ENCODE data around the gene RAPGEF3. TPM values are rescaled to one million over a fixed set of nuclear protein-coding genes. Genes with fewer than 3 reads are reported as not detected.

Gene RAPGEF3
- 1 to 10 TPM; 1.5 to 1.6 TPM for total RNA-seq

- Mint-ChIP-seq H3K27me3 (ENCODE audit: low read depth) (no peaks in the 10 kb centered on the region), H3K4me1 (ENCODE audit: low read depth) (peaks cover 24% of the 10 kb centered on the region), H3K4me3 (peak within 1 kb of the TSS; percentile 65), H3K27ac (no peak within 1 kb of the TSS), H3K9me3 (no peaks in the 10 kb centered on the region), H3K36me3 (ENCODE audit: low read depth) (no peaks in the 10 kb centered on the region)
- CTCF ChIA-PET = interaction anchor here (0.7 to 11.6 kb wide), 13 partner anchors 9 to 79 kb away, joined by 3 to 287 read pairs (median 6); no protein-coding TSS in a partner anchor
- intact Hi-C loops (cut with micrococcal nuclease) = loop anchor here (1.0 to 10.0 kb wide), 5 partner anchors 16 to 1426 kb away; partner anchors contain the start of genes RPAP3 and TUBA1A
- DNase-seq = peak; percentile 86
Observed at GRCh38 chr12:47758834-47759690, at the start of gene RAPGEF3. Gene RAPGEF3, minus strand, starts transcription at chr12:47758880. Its CDS starts 324 bp downstream, at chr12:47758556.

- H3K4me1 Mint-ChIP-seq (ENCODE audit: low read depth) = peaks cover 90% of the 10 kb centered on the region
- H3K27me3 Mint-ChIP-seq (ENCODE audit: low read depth) = no peaks in the 10 kb centered on the region
- intact Hi-C loops (cut with micrococcal nuclease) = loop anchor here (1.0 to 2.0 kb wide), 7 partner anchors 9 to 1597 kb away; partner anchors contain the start of gene SLC48A1
- H3K27ac Mint-ChIP-seq = peak overlapping the region; percentile 98
- DNase-seq = peak; percentile 97
- peaks cover 56% of the 10 kb centered on the region for H3K36me3 Mint-ChIP-seq (ENCODE audit: low read depth)
- CTCF ChIA-PET = interaction anchor here (0.6 to 27.8 kb wide), 21 partner anchors 9 to 93 kb away, joined by 3 to 848 read pairs (median 5); partner anchors contain the start of gene HDAC7
- peak overlapping the region; percentile 71 for H3K4me3 Mint-ChIP-seq
- H3K9me3 Mint-ChIP-seq = no peaks in the 10 kb centered on the region
Observed at GRCh38 chr12:47808050-47808449, 49.4 kb upstream of the RAPGEF3 start.

GRCh38 chr12:47807338-47807737, 48.7 kb upstream of the RAPGEF3 start:
- intact Hi-C loops (cut with micrococcal nuclease) = no loop called here
- Mint-ChIP-seq H3K27ac (peak overlapping the region; percentile 98), H3K4me1 (ENCODE audit: low read depth) (peaks cover 95% of the 10 kb centered on the region), H3K36me3 (ENCODE audit: low read depth) (peaks cover 53% of the 10 kb centered on the region), H3K27me3 (ENCODE audit: low read depth) (no peaks in the 10 kb centered on the region), H3K9me3 (no peaks in the 10 kb centered on the region), H3K4me3 (peak overlapping the region; percentile 71)
- no peak for DNase-seq
- CTCF ChIA-PET = interaction anchor here (0.6 to 27.8 kb wide), 20 partner anchors 9 to 92 kb away, joined by 3 to 848 read pairs (median 5); no protein-coding TSS in a partner anchor

GRCh38 chr12:47805417-47805816, 46.7 kb upstream of the RAPGEF3 start:
- no peaks in the 10 kb centered on the region for H3K27me3 Mint-ChIP-seq (ENCODE audit: low read depth)
- H3K4me3 Mint-ChIP-seq = peak overlapping the region; percentile 36
- peaks cover 95% of the 10 kb centered on the region for H3K4me1 Mint-ChIP-seq (ENCODE audit: low read depth)
- H3K27ac Mint-ChIP-seq = peak overlapping the region; percentile 98
- H3K9me3 Mint-ChIP-seq = no peaks in the 10 kb centered on the region
- intact Hi-C loops (cut with micrococcal nuclease) = no loop called here
- CTCF ChIA-PET = interaction anchor here (1.7 to 27.8 kb wide), 3 partner anchors 12 to 29 kb away, joined by 6 to 848 read pairs (median 46); no protein-coding TSS in a partner anchor
- H3K36me3 Mint-ChIP-seq (ENCODE audit: low read depth) = peaks cover 44% of the 10 kb centered on the region
- no peak for DNase-seq

- peak overlapping the region; percentile 19 for H3K4me3 Mint-ChIP-seq
- peaks cover 42% of the 10 kb centered on the region for H3K36me3 Mint-ChIP-seq (ENCODE audit: low read depth)
- peaks cover 97% of the 10 kb centered on the region for H3K4me1 Mint-ChIP-seq (ENCODE audit: low read depth)
- no peaks in the 10 kb centered on the region for H3K27me3 Mint-ChIP-seq (ENCODE audit: low read depth)
- intact Hi-C loops (cut with micrococcal nuclease) = no loop called here
- no peaks in the 10 kb centered on the region for H3K9me3 Mint-ChIP-seq
- peak overlapping the region; percentile 98 for H3K27ac Mint-ChIP-seq
- no peak for DNase-seq
- CTCF ChIA-PET = interaction anchor here (0.6 to 27.8 kb wide), 9 partner anchors 8 to 145 kb away, joined by 3 to 848 read pairs (median 4); partner anchors contain the start of gene SLC48A1
Observed at GRCh38 chr12:47804171-47804570, 45.5 kb upstream of the RAPGEF3 start.

- Mint-ChIP-seq H3K27me3 (ENCODE audit: low read depth) (no peaks in the 10 kb centered on the region), H3K4me3 (peak overlapping the region; percentile 19), H3K9me3 (no peaks in the 10 kb centered on the region), H3K36me3 (ENCODE audit: low read depth) (peaks cover 44% of the 10 kb centered on the region), H3K27ac (peak overlapping the region; percentile 98), H3K4me1 (ENCODE audit: low read depth) (peaks cover 94% of the 10 kb centered on the region)
- intact Hi-C loops (cut with micrococcal nuclease) = loop anchor here (2.0 kb wide), 1 partner anchor 13 kb away; no protein-coding TSS in a partner anchor
- DNase-seq = peak; percentile 60
- CTCF ChIA-PET = interaction anchor here (1.4 to 27.8 kb wide), 5 partner anchors 9 to 60 kb away, joined by 4 to 848 read pairs (median 20); no protein-coding TSS in a partner anchor
Observed at GRCh38 chr12:47803191-47803875, 44.7 kb upstream of the RAPGEF3 start.

GRCh38 chr12:47802312-47802711, 43.6 kb upstream of the RAPGEF3 start:
- Mint-ChIP-seq H3K36me3 (ENCODE audit: low read depth) (peaks cover 41% of the 10 kb centered on the region), H3K4me3 (peak overlapping the region; percentile 22), H3K27me3 (ENCODE audit: low read depth) (no peaks in the 10 kb centered on the region), H3K4me1 (ENCODE audit: low read depth) (peaks cover 86% of the 10 kb centered on the region), H3K9me3 (no peaks in the 10 kb centered on the region), H3K27ac (peak overlapping the region; percentile 98)
- intact Hi-C loops (cut with micrococcal nuclease) = loop anchor here (2.0 kb wide), 1 partner anchor 14 kb away; no protein-coding TSS in a partner anchor
- CTCF ChIA-PET = interaction anchor here (0.7 to 27.8 kb wide), 12 partner anchors 10 to 87 kb away, joined by 3 to 848 read pairs (median 6); no protein-coding TSS in a partner anchor
- DNase-seq = peak; percentile 49

GRCh38 chr12:47801904-47802246, 43.2 kb upstream of the RAPGEF3 start:
- no peak for DNase-seq
- Mint-ChIP-seq H3K27ac (peak overlapping the region; percentile 98), H3K36me3 (ENCODE audit: low read depth) (peaks cover 39% of the 10 kb centered on the region), H3K9me3 (no peaks in the 10 kb centered on the region), H3K4me3 (no peak overlapping the region), H3K4me1 (ENCODE audit: low read depth) (peaks cover 82% of the 10 kb centered on the region), H3K27me3 (ENCODE audit: low read depth) (no peaks in the 10 kb centered on the region)
- CTCF ChIA-PET = interaction anchor here (0.7 to 27.8 kb wide), 12 partner anchors 10 to 162 kb away, joined by 3 to 848 read pairs (median 6); partner anchors contain the start of gene TMEM106C
- intact Hi-C loops (cut with micrococcal nuclease) = loop anchor here (1.0 to 2.0 kb wide), 2 partner anchors 15 to 35 kb away; no protein-coding TSS in a partner anchor

- no peaks in the 10 kb centered on the region for H3K9me3 Mint-ChIP-seq
- no peaks in the 10 kb centered on the region for H3K27me3 Mint-ChIP-seq (ENCODE audit: low read depth)
- H3K36me3 Mint-ChIP-seq (ENCODE audit: low read depth) = peaks cover 37% of the 10 kb centered on the region
- CTCF ChIA-PET = interaction anchor here (0.6 to 27.8 kb wide), 10 partner anchors 16 to 162 kb away, joined by 3 to 848 read pairs (median 8); partner anchors contain the start of gene TMEM106C
- no peak for DNase-seq
- H3K4me3 Mint-ChIP-seq = no peak overlapping the region
- H3K4me1 Mint-ChIP-seq (ENCODE audit: low read depth) = peaks cover 76% of the 10 kb centered on the region
- peak overlapping the region; percentile 76 for H3K27ac Mint-ChIP-seq
- intact Hi-C loops (cut with micrococcal nuclease) = loop anchor here (1.0 kb wide), 1 partner anchor 36 kb away; no protein-coding TSS in a partner anchor
Observed at GRCh38 chr12:47801170-47801903, 42.7 kb upstream of the RAPGEF3 start.

GRCh38 chr12:47800582-47800981, 41.9 kb upstream of the RAPGEF3 start:
- H3K4me1 Mint-ChIP-seq (ENCODE audit: low read depth) = peaks cover 69% of the 10 kb centered on the region
- peak overlapping the region; percentile 76 for H3K27ac Mint-ChIP-seq
- intact Hi-C loops (cut with micrococcal nuclease) = no loop called here
- no peak for DNase-seq
- H3K4me3 Mint-ChIP-seq = no peak overlapping the region
- no peaks in the 10 kb centered on the region for H3K9me3 Mint-ChIP-seq
- peaks cover 34% of the 10 kb centered on the region for H3K36me3 Mint-ChIP-seq (ENCODE audit: low read depth)
- CTCF ChIA-PET = interaction anchor here (0.6 to 27.8 kb wide), 7 partner anchors 17 to 163 kb away, joined by 3 to 848 read pairs (median 20); partner anchors contain the start of gene TMEM106C
- H3K27me3 Mint-ChIP-seq (ENCODE audit: low read depth) = no peaks in the 10 kb centered on the region

GRCh38 chr12:47799357-47799955, 40.8 kb upstream of the RAPGEF3 start:
- DNase-seq = no peak
- Mint-ChIP-seq H3K27ac (peak overlapping the region; percentile 71), H3K36me3 (ENCODE audit: low read depth) (peaks cover 29% of the 10 kb centered on the region), H3K4me1 (ENCODE audit: low read depth) (peaks cover 58% of the 10 kb centered on the region), H3K4me3 (no peak overlapping the region), H3K27me3 (ENCODE audit: low read depth) (no peaks in the 10 kb centered on the region), H3K9me3 (no peaks in the 10 kb centered on the region)
- CTCF ChIA-PET = interaction anchor here (4.8 to 27.8 kb wide), 3 partner anchors 20 to 56 kb away, joined by 21 to 848 read pairs (median 23); no protein-coding TSS in a partner anchor
- intact Hi-C loops (cut with micrococcal nuclease) = no loop called here
